ENCODE results near the gene OR52H1. TPM values are rescaled to one million over a fixed set of nuclear protein-coding genes. Genes with fewer than 3 reads are reported as not detected.

OR52H1 gene
- total and polyA plus RNA-seq, 10 of the 15 experiments (the other 5 are each of a cell fraction or from before 2014, with no cell fraction given), result 0.06 to 0.40 (median 0.23) TPM; not detected in 4

DNA sequence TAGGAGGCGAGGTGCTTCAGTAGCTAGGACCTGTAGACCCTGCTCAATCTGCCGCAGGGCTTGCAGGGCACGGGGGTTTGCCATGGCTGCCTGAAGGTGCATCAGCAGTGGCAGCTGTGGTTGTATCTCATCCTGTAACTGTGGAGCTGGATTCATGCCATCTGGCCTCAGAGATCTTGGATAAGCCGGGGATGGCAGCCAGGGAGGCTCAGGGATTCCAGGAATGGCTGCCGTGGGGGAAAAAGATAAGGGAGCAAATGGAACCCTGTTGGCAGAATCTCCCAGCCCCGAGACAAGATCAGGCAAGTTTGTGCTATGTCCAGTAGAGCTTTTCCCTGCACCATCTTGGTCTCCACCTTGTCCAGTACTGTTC, 40.4 kb downstream of the OR52H1 start:
- Histone ChIP-seq H3K4me3 (no peak overlapping the region), H3K9ac (ENCODE audit: control insufficient read depth, insufficient read depth, low read length) (no peak overlapping the region), H3K9me3 (replicated peaks; ENCODE audit: control insufficient read depth, insufficient read depth, low read length) (no peaks in the 10 kb centered on the region), H3K79me2 (ENCODE audit: control insufficient read depth, insufficient read depth, low read length) (no peaks in the 10 kb centered on the region), H3K36me3 (ENCODE audit: control insufficient read depth in 2 of 2, insufficient read depth in 2 of 2, low read length in 1 of 2) (no peaks in the 10 kb centered on the region), H3K4me1 (ENCODE audit: control insufficient read depth, insufficient read depth, low read length) (no peaks in the 10 kb centered on the region), H3K4me2 (ENCODE audit: control insufficient read depth, insufficient read depth) (no peak overlapping the region), H2AFZ (ENCODE audit: control insufficient read depth, low read depth, low read length) (no peak overlapping the region), H3K27ac (ENCODE audit: control insufficient read depth, insufficient read depth) (no peak overlapping the region), H3K27me3 (replicated peaks in 1 of 2; ENCODE audit: control insufficient read depth in 2 of 2, insufficient read depth in 2 of 2, low read length in 1 of 2) (no peaks in the 10 kb centered on the region; a peak in 1 of 4 replicates), H4K20me1 (ENCODE audit: control insufficient read depth, insufficient read depth) (no peaks in the 10 kb centered on the region)
- intact Hi-C loops (cut with micrococcal nuclease; ENCODE audit: unreplicated experiment) (no loop called here), in situ Hi-C loops (cut with MboI) (no loop called here)
- ChIA-PET SMC1A (ENCODE audit: uncharacterized antibody, unreplicated experiment) (no interaction called here), RAD21 (ENCODE audit: unreplicated experiment) (no interaction called here), CTCF (interaction anchor here (1.3 to 1.5 kb wide), 3 partner anchors 12 to 38 kb away, joined by 3 to 7 read pairs (median 3); no protein-coding TSS in a partner anchor), POLR2A (no interaction called here)
- DNase-seq (ENCODE audit: low read depth, low spot score), result no peak
- no TSS peak for BruUV-seq (replicated peaks)
- no peak for FAIRE-seq
- ATAC-seq, result no peak
- WGBS (ENCODE audit: insufficient coverage, insufficient replicate concordance, low lambda C conversion rate, missing lambda C conversion rate), result 17% methylated on average over 6 of the region's 6 CpGs
- TF ChIP-seq ZZZ3 (IDR thresholded peaks at IDR 0.05; ENCODE audit: control insufficient read depth, insufficient read length, low read depth) (no peak), ZNF384 (IDR thresholded peaks at IDR 0.05; ENCODE audit: borderline replicate concordance, low read depth, low read length) (no peak), CREB1 (IDR thresholded peaks at IDR 0.05; ENCODE audit: low read depth) (no peak), CHD1 (IDR thresholded peaks at IDR 0.05; ENCODE audit: low read depth, low read length) (no peak), ETV6 (conservative IDR thresholded peaks at IDR 0.05 in 1 of 2, IDR thresholded peaks at IDR 0.05 in 1 of 2; ENCODE audit: borderline replicate concordance in 1 of 2, low read depth in 1 of 2) (no peak), TCF3 (IDR thresholded peaks at IDR 0.05; ENCODE audit: borderline replicate concordance, insufficient read depth, low read depth, low read length) (no peak), CEBPZ (IDR thresholded peaks at IDR 0.05; ENCODE audit: low read depth, low read length) (no peak), SPI1 (IDR thresholded peaks at IDR 0.05; ENCODE audit: borderline replicate concordance, insufficient read depth, low read depth, low read length) (no peak), TBL1XR1 (IDR thresholded peaks at IDR 0.05; ENCODE audit: low read depth, low read length) (no peak), DPF2 (IDR thresholded peaks at IDR 0.05) (no peak), IKZF1 (conservative IDR thresholded peaks at IDR 0.05) (no peak), NBN (IDR thresholded peaks at IDR 0.05) (no peak)
- TF ChIP-seq, protein P1, sequence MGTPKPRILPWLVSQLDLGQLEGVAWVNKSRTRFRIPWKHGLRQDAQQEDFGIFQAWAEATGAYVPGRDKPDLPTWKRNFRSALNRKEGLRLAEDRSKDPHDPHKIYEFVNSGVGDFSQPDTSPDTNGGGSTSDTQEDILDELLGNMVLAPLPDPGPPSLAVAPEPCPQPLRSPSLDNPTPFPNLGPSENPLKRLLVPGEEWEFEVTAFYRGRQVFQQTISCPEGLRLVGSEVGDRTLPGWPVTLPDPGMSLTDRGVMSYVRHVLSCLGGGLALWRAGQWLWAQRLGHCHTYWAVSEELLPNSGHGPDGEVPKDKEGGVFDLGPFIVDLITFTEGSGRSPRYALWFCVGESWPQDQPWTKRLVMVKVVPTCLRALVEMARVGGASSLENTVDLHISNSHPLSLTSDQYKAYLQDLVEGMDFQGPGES (IDR thresholded peaks at IDR 0.05), result no peak
- TF ChIP-seq, protein P2, sequence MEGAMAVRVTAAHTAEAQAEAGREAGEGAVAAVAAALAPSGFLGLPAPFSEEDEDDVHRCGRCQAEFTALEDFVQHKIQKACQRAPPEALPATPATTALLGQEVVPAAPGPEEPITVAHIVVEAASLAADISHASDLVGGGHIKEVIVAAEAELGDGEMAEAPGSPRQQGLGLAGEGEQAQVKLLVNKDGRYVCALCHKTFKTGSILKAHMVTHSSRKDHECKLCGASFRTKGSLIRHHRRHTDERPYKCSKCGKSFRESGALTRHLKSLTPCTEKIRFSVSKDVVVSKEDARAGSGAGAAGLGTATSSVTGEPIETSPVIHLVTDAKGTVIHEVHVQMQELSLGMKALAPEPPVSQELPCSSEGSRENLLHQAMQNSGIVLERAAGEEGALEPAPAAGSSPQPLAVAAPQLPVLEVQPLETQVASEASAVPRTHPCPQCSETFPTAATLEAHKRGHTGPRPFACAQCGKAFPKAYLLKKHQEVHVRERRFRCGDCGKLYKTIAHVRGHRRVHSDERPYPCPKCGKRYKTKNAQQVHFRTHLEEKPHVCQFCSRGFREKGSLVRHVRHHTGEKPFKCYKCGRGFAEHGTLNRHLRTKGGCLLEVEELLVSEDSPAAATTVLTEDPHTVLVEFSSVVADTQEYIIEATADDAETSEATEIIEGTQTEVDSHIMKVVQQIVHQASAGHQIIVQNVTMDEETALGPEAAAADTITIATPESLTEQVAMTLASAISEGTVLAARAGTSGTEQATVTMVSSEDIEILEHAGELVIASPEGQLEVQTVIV (IDR thresholded peaks at IDR 0.05; ENCODE audit: borderline replicate concordance, partially characterized antibody), result no peak
- TF ChIP-seq, protein P3, sequence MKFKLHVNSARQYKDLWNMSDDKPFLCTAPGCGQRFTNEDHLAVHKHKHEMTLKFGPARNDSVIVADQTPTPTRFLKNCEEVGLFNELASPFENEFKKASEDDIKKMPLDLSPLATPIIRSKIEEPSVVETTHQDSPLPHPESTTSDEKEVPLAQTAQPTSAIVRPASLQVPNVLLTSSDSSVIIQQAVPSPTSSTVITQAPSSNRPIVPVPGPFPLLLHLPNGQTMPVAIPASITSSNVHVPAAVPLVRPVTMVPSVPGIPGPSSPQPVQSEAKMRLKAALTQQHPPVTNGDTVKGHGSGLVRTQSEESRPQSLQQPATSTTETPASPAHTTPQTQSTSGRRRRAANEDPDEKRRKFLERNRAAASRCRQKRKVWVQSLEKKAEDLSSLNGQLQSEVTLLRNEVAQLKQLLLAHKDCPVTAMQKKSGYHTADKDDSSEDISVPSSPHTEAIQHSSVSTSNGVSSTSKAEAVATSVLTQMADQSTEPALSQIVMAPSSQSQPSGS (IDR thresholded peaks at IDR 0.05; ENCODE audit: low read length), result no peak
